NCI-H526 (cell line): ENCODE data around the gene CCDC51.
"Not testable (repeated sequence)": the region's sequence is repeated elsewhere in the genome, so short reads cannot be mapped to it uniquely, and the experiment has no call there.

ENCODE experiments used
- DNase-seq, 2 experiments: peaks; one replicate each; lab custom pipeline; 2025; lab: John Stamatoyannopoulos, UW

CCDC51 gene

DNA sequence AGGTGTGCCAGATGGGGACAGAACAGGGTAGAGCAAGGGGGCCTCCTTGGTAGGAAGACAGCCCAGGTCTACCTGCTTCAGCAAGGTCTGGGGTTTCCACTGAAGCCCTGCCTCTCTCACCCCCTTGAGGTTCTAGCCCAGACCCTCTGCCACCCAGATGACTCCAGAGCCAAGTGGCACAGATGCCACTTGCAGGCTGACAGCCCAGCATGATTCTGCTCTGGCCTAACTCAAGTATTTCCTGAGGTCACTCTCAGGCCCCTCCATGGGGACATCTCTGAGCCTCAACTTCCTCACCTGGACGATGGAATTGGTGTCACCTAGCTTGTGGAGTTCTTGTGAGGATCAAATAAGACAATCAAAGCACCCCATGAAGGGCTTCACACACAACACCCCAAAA is 33.9 kb downstream of the CCDC51 start:
- DNase-seq = no peak

DNA sequence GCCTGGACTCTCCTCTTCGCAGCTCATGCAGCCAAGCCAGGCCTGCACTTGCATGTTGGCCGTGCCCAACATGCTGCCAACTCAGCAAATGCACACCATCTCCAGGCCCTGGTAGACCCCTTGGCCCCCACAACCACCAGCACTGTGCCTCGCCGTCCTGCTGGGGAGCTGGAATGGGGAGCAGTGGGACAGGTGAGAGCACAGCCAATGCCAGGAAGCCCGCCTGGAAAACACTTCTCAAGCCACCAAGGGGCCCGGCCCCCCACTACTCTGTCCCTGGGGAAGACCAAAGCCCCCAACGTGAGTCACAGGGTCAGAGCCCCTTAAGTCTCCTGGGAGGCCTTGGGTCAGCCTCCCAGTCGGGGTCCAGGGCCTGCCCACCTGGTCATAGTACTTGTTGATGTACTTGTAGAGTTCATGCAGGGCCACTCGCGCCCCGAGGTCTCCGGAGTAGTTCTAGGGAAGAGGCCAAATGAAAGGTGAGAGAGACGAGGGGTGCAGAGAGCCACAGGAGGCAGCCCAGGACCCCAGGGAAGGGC is 34.5 kb downstream of the CCDC51 start:
- DNase-seq = no peak

DNA sequence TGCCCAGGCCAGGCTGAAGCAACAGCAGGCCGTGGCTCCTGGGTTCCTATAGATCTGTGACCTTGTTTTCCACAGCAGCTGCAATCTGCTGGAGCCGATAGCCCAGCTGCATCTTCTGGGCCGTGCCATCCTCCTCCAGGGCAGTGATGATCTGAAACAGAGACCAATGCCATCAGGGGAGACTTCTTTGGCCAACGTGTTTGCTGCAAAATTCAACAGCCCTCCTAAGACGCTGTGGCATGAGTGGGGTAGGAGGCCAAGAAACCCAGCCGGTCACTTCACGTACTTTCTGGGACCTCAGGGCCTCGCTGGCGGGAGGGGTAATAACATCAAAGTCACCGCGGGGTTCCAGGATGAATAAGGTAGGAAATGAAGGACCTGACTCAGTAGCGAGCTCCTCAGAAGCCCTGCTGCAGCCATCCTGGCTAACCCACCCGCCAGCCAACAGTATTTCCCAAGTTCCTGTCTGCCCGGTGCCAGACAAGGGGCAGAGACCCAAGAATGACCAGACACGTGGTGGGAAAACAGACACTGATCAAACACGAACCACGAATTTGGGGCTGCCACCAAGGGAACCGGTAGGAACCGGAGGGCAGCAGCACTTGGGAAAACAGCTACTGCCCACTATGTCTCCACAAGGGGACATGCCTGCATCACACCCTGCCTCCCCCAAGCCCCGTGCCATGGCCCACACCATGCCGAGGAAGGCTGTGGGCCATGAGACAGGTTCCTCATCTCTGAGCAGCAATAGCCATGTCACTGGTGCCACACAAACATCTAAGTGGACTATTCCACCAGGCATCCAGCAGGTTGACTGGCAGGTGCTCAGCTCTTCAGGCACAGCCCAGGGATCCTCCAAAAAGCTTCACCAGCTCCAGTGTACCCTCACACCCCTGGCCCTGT is 35.2 kb downstream of the CCDC51 start:
- no peak for DNase-seq

DNA sequence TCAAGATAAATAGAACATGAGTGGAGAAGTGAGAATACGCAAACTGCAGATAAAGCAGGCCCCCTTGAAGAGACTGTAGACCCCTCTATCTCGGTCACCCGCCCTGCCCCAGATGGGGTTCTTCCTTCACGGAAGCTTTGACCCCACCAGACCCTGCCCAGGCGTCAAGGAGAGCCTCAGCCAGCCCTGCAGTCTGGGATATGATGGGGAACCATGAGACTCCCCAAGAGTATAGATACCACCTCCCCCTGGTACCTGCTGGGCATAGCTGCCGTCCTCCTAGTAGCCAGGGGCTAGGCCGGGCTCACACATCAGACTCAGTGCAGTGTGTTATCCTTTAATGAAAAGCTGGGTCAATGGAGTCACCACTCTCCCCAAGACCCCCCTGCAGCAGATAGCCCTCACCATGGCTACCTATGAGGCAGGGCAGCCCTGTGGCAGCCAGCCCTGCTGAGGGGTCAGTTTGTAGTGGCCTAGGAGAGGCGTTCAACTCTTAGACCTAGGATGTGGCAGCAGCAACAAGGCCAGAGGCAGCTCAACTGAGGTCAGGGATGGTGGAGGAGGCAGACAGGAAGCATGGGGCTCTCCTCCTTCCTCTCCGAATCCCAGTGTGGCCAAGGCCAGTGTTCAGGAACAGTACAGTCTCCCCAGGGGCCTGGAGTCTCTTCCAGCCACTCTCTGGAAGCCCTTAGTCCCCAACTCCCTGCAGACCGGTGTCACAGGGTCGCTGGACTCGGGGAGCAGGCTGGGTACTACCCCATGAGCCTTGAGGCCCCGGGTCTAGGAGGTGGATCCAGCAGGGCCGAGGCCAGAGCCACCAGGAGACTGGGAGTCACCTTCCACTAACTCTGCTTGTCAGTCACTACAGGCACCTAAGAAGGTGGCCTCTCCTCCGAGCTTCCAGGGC is 36.1 kb downstream of the CCDC51 start:
- DNase-seq = no peak

DNA sequence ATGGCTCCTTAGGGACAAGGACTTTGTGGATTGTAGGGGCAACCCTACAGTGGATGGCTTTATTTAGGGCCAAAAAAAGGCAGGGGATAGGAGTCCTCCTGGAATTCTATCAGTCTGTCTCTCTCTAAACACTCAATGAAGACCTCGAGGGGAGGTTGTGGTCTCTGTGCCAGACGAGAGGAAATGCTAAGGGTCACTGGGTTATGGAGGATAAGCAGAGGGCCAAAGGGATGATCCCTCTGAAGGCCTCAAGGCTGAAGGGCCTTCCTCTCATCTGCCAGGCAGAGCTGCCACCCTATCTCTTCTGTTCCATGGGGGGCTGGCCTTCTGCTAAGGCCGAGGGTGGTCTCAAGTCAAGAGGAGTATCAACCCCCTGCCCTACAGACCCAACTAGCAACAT is 37.0 kb downstream of the CCDC51 start:
- DNase-seq = no peak

DNA sequence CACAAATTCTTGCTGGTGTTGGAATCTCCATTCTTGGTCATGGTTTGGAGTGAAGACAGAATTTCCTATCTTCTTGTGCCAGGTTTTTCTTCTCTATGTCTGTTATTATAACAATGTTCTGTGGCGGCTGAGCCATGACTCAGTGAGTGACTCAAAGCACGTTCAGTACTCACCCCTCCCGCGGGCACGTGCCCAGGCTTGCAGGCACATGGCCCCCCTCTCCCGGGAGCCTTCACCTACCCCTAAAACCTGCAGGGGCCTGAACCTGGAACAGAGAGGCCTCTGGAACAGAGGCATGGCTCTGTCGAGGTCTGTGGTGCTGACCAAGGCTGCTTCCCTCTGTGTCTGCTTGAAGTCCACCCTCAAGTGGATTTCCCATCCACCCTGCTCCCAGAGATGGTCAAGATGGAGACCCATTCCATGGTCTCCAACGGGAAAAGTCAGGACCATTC is 37.6 kb downstream of the CCDC51 start:
- no peak for DNase-seq

DNA sequence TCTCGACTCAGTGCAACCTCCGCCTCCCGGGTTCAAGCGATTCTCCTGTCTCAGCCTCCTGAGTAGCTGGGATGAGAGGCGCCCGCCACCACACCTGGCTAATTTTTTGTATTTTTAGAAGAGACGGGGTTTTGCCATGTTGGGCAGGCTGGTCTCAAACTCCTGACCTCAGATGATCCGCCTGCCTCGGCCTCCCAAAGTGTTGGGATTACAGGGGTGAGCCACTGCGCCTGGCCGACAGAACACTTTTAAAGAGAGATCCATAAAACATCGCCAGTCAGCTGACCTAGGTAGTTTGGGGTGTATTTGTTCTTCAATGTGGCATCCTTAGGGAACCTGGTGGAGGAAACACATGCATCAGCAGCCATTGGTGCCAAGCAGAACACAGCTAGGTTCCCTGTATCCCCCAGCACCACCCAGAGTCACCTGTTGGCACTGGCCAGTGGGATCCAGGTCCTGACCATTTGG is 38.5 kb downstream of the CCDC51 start:
- DNase-seq = not testable (repeated sequence)

DNA sequence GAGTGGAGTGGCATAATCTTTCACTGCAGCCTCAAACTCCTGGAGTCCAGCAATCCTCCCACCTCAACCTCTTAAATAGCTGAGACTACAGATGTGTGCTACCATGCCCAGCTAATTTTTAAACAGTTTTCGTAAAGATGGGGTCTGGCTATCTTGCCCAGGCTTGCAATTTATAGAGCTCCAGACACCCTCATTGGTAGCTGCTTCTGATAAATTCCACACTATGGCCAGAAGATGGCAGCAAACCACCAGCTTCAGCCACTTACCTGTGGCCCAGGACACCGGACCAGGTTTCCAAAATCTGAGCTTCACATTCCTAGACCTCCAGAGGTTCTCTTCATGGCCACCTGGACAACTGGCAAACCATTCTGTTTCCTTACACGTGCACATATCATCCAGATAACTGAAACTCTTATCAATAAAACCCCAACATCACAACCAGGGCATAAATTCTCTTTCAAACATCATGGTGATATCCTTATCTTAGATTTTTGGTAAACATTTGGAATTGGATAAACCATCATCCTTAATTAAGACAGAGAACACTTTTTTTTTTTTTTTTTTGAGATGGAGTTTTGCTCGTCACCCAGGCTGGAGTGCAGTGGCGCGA is 39.0 kb downstream of the CCDC51 start:
- DNase-seq = peak; percentile 43 to 71

DNA sequence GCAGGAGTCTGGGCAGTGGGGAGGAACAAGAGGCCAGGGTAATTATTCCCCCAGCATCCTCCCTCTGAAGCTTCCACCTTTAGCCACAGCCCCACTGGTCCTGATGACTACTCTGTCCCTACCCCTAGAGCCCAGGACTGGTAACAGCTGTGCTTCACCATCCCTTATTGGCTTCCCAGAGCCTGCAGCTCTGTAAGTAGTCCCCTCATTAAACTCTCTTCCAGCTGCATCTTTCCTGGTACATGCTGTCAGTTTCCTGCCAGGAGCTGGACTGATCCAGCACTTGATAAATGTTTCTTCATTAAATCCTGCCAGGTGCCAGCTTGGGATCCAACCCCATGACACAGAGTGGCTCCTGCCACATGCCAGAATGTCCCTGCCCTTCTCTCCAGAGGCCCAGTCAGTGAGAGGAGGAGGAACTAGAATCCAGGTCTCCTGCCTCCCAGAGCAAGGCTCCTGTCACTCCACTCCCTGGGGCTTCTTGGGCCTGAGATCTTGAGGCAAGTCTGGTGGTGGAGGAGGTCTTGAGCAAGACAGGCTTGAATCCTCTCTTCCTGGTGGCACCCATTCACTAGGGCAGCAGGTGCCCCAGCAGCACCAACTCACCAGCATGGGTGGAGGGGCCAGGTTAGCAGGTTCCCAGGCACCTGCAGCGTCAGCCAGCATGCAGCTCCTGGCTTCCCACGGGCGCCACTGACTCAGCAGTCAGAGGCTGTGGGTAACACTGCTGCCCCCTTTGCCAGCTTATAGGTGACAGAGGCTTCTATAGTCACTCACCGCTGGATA is 40.3 kb downstream of the CCDC51 start:
- no peak for DNase-seq

DNA sequence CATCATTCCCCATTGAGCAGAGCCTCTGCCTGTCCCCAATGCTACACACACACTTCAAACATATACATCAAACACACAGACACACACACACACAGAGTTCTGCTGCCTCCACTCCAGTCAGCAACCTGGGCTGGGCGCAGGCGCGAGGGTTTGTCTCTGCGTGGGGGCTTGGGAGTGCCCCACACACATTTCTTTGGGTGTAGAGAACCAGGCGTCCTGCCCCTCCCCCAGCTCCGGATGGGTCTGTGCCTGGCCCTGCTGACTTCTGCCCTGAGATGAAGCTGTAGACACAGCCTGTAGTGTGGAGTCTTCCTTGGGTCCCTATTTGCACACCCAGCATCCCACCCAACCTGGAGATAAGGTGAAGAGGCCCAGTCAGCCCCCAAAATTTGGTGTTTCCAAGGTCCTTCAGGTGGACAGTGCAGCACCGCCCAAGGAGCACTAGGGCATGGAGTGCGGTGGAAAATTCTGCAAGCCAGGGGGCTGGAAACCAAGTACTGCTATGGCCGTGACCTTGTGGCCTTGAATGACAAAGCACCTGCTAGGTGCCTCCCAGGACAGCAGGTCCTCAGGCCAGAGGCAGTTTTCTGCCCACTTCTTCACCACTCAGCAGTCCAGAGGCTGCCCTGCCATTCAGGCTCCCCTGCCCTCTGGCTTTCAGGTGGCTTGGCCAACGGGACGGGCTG is 41.1 kb downstream of the CCDC51 start:
- no peak for DNase-seq

DNA sequence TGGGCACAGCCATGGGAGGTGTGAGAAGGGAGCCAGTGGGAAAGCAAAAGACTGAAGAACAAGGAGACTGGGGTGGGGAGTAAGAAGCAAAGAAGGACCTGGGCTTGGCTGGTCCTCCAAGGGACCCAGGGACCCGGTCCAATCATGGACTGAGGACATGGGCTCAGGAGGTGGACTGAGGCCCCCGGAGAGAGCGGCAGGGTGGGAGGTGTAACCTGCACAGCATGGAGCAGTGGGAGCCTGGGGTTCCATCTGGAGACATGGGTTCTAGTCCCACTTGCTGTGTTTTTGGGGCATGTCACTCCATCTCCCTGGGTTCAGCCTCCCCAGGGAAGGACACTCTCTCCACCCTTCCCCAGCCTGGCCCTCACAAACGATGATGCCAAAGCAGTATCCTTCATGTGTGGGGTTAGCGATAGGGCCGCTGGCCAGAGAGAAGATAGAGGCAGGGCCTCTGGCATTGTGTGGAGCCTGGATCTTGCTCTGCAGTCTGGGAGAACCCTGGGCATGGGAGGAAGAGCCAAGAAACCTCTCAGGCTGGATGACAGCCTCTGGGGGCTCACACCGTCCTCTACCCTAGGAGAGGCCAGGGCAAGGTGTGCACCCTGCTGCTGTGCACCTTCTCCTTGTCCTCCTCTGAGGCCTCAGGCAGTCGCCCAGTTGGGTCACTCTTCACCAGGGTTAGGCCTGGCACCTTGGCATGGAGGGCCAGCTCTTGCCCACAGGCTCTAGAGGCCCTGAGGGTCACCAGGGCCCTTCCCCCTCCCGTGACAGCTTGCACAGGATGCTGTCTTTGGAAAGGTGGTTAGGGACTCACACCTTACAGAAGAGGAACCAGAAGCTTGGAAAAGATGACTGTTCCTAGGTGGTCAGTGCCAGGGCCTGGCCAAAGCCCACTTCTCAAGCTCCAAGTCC is 41.9 kb downstream of the CCDC51 start:
- no peak for DNase-seq

DNA sequence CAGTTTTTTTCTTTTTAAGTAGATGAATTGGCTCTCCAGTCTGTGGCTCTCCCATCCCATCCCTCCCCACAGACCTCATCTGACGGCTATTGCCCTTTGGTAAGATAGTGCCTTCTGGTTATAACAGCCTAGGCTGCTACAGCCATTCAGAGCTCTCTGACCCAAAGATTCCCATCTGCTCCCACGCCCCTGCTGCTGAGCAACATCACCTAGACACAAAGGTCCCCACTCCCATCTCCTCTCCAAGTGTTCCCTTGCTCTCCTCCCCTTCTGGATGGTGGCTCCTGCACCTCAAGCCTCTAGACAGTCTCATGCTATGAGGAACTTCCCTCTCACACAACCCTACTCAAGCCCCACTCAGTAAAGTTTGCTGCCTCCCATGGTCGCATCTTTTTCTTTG is 44.2 kb downstream of the CCDC51 start:
- no peak for DNase-seq

DNA sequence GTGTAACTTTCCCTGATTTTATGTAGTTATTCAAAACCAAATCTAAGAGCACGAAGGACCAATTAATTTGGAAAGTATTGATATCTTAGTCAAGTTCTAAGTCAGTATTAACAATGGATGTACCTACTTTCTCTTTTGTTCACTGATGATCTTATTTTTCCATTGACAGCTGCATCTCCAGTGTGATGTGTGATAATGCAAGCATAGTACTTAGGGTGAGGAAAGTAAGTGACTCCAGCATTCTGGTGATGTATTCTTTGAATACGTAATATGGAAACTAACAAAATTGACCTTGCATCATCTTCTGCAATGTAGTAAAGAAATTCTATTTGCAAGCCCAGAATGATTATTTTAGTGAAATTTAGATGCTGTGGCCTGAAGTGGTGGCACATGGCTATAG is 45.5 kb downstream of the CCDC51 start:
- no peak for DNase-seq

DNA sequence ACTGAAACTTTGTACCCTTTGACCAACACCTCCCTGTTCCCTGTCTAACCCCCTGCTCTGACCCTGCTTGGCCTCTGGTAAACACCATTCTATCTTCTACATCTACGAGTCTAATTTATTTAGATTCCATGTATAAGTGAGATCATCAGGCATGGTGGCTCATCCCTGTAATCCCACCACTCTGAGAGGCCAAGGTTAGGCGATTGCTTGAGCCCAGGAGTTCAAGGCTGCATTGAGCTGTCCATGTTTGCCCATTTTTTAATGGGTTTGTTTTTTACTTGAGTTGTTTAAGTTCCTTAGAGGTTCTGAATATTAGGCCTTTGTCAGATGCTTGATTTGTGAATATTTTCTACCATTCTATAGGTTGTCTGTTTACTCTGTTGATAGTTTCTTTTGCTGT is 51.0 kb downstream of the CCDC51 start:
- no peak for DNase-seq

DNA sequence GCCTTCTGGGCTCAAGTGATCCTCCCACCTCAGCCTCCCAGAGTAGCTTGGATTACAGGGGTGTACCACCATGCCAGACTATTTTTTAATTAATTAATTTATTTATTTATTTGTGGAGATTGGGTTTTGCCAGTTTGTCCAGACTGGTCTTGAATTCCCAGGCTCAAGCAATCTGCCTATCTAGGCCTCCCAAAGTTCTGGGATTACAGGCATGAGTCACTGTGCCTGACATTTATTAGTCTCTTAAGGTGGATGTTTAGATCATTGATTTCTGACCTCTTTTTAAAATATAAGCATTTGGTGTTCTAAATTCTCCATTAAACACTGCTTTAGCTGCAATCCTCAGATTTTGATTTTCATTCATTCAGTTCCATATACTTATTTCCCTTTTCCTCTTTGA is 52.3 kb downstream of the CCDC51 start:
- no peak for DNase-seq
